SK-N-MC (cell line): Measurements from ENCODE around the gene DCDC2C.

Experiments
- EZH2 ChIP-seq: fragments of 200-600 bp; sonication (generic); IDR thresholded peaks from one replicate; pipeline ENCODE4 v1.6.1; 2017; ENCODE audit warnings: antibody characterized with exemption
- FOXP2 ChIP-seq: optimal IDR thresholded peaks from 2 replicates; pipeline ENCODE3; 2011; ENCODE audit warnings: mild to moderate bottlenecking, moderate library complexity; ENCODE audit not compliant: insufficient read depth; ENCODE audit errors: extremely low read length, control extremely low read depth
- POLR2AphosphoS5 ChIP-seq: IDR thresholded peaks from 2 replicates; pipeline ENCODE4 v1.6.1; 2012; ENCODE audit warnings: mild to moderate bottlenecking, low read depth, low read length, borderline replicate concordance

- no peak for TF ChIP-seq POLR2AphosphoS5
- no peak for TF ChIP-seq EZH2
- TF ChIP-seq FOXP2: no peak
Observed at GRCh38 chr2:3672861-3673678, 30.3 kb upstream of the DCDC2C start.
